ENCODE measurements around the gene RIT2.

Gene RIT2

GRCh38 chr18:43108469-43108868 is 7.0 kb downstream of the RIT2 start (continued):
- no peak for TF ChIP-seq ZNF280D (tag by site-specific recombination; IDR thresholded peaks at IDR 0.05)
- no peak for TF ChIP-seq REST (tag by site-specific recombination; IDR thresholded peaks at IDR 0.05)
- no peak for TF ChIP-seq ZNF549 (tag by site-specific recombination; IDR thresholded peaks at IDR 0.05)
- no peak for TF ChIP-seq ZFP69B (tag by site-specific recombination; IDR thresholded peaks at IDR 0.05)
- TF ChIP-seq ZNF2 (tag by site-specific recombination; IDR thresholded peaks at IDR 0.05), result no peak

- H3K4me1 ChIP-seq (ENCODE audit: control insufficient read depth, insufficient read depth, low read length), result no peaks in the 10 kb centered on the region
- CTCF ChIA-PET, result interaction anchor here (0.6 kb wide), 1 partner anchor 210 kb away, joined by 4 read pairs; no protein-coding TSS in a partner anchor
- no peak overlapping the region for H3K27ac ChIP-seq (ENCODE audit: extremely low read depth, low read depth, low read length)
- H3K36me3 ChIP-seq (ENCODE audit: control insufficient read depth in 2 of 2, insufficient read depth in 1 of 2, low read length in 2 of 2), result no peaks in the 10 kb centered on the region
- no peaks in the 10 kb centered on the region for H3K9me3 ChIP-seq (ENCODE audit: control insufficient read depth, insufficient read depth, low read depth, low read length)
- POLR2A ChIA-PET, result no interaction called here
- no peak overlapping the region for H3K4me3 ChIP-seq (ENCODE audit: low read depth, low read length)
- TF ChIP-seq ZNF521 (tag by site-specific recombination; IDR thresholded peaks at IDR 0.05) (no peak), SCRT1 (tag by site-specific recombination; IDR thresholded peaks at IDR 0.05; ENCODE audit: borderline replicate concordance) (no peak), YY1 (tag by site-specific recombination; IDR thresholded peaks at IDR 0.05) (no peak), ZNF571 (tag by site-specific recombination; IDR thresholded peaks at IDR 0.05) (no peak), ZNF138 (tag by site-specific recombination; IDR thresholded peaks at IDR 0.05; ENCODE audit: borderline replicate concordance) (no peak), ZNF133 (tag by site-specific recombination; IDR thresholded peaks at IDR 0.05) (no peak), ZNF280C (tag by site-specific recombination; IDR thresholded peaks at IDR 0.05) (no peak), ZNF830 (tag by site-specific recombination; IDR thresholded peaks at IDR 0.05; ENCODE audit: low read depth) (no peak), ZNF596 (tag by site-specific recombination; IDR thresholded peaks at IDR 0.05) (no peak), ZNF580 (tag by site-specific recombination; IDR thresholded peaks at IDR 0.05) (no peak), PRDM1 (tag by site-specific recombination; IDR thresholded peaks at IDR 0.05) (no peak), PRDM2 (tag by site-specific recombination; IDR thresholded peaks at IDR 0.05; ENCODE audit: borderline replicate concordance) (no peak), ZBTB1 (tag by site-specific recombination; IDR thresholded peaks at IDR 0.05) (no peak), ZNF274 (IDR thresholded peaks at IDR 0.05; ENCODE audit: low read length) (no peak), ZNF274 (tag by site-specific recombination; IDR thresholded peaks at IDR 0.05; ENCODE audit: borderline replicate concordance) (no peak)
These were observed 21.8 kb downstream of the RIT2 start for GRCh38 chr18:43093646-43094045.
